HG03060 (cell line): ENCODE results near the gene SLC30A7.
"Not testable (repeated sequence)": the region's sequence is repeated elsewhere in the genome, so short reads cannot be mapped to it uniquely, and the experiment has no call there.

Experiments
- ATAC-seq: cut with Tn5 transposase; IDR thresholded peaks from one replicate; pipeline ENCODE4 v1.9.1; 2021; ENCODE audit warnings: low read depth, moderate number of reproducible peaks; ENCODE audit not compliant: unreplicated experiment

SLC30A7 gene

DNA sequence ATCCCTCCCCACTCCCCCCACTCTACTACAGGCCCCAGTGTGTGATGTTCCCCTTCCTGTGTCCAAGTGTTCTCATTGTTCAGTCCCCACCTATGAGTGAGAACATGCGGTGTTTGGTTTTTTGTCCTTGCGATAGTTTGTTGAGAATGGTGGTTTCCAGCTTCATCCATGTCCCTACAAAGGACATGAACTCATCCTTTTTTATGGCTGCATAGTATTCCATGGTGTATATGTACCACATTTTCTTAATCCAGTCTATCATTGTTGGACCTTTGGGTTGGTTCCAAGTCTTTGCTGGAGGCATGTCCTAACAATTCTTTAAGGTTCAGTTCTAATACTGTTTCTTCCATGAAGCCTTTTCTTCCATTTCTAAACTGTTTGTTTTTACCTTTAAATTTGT lies 37.7 kb downstream of the SLC30A7 start:
- ATAC-seq = not testable (repeated sequence)

DNA sequence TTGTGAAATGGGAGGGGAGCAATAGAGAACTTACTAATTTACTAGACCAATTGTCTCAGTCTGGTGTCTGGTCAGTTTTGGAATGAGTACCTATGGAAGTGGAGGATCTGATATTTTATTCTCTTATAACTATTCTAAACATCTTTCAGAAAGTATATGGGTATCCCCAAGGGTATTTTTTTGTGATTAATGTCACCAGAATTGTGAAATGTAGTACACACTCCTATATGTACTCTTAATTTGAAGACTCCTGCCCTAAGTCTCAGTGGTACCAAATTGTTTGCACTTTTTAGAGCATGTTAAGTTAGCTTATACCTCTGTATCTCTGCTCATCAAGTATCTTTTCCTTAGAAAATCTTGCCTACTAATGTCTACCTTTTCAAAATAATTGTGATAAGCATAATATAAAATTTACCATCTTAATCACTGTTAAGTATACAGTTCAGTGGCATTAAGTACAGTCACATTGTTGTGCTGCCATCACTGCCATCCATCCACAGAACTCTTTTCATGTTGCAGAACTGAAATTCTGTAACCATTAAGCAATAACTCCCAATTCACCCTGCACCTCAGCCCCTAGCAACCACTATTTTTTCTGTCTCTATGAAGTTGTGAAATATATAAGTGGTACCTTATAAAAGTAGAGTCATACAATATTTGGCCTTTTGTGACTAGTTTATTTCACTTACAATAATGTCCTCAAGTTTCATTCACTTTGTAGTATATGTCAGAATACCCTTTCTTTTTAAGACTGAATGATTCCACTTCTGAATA lies 40.5 kb downstream of the SLC30A7 start:
- no peak for ATAC-seq

DNA sequence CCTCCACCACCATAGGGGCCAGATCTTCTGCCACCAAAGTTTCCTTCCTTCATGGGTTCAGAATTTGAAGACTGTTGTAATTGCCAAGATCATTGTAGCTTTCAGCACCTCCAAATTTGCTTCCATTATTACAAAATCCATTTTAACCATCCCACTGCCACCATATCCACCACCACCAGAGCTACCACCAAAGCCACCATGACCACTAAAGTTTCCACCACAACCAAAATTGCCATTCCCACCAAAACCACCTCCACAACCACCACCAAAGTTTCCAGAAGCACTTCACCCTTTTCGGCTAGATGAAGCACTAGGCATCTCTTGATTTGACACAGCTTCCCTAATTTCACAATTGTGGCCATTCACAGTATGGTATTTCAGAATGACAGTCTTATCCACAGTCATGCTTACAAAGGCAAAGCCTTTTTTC lies 45.2 kb downstream of the SLC30A7 start:
- ATAC-seq = no peak

DNA sequence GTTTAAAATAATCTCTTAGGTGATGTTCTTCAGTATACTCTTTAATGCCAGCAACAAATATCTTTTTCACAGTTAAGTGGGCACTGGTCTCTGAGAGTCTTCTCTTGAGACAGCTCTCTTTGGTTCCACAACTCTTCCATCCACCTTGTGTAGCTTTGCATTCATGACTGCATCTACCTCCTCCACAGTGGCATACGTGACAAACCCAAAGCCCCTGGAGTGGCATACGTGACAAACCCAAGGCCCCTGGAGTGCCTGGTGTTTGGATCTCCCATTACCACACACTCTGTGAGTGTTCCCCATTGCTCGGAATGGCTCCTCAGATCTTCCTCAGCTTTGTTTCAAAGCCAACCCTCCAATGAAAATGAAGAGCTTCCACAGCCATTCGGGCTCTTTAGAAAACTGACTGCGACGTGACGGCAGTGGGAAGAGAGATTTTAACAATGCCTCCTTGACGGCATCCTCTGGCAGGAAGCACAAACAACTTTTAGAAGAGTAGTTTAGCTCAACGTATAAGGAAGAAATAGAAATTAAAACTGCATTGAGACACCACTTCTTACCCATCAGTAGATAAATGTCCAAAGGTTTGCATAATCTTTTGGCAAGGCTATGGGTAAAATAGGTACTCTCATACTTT lies 45.8 kb downstream of the SLC30A7 start:
- ATAC-seq = no peak

DNA sequence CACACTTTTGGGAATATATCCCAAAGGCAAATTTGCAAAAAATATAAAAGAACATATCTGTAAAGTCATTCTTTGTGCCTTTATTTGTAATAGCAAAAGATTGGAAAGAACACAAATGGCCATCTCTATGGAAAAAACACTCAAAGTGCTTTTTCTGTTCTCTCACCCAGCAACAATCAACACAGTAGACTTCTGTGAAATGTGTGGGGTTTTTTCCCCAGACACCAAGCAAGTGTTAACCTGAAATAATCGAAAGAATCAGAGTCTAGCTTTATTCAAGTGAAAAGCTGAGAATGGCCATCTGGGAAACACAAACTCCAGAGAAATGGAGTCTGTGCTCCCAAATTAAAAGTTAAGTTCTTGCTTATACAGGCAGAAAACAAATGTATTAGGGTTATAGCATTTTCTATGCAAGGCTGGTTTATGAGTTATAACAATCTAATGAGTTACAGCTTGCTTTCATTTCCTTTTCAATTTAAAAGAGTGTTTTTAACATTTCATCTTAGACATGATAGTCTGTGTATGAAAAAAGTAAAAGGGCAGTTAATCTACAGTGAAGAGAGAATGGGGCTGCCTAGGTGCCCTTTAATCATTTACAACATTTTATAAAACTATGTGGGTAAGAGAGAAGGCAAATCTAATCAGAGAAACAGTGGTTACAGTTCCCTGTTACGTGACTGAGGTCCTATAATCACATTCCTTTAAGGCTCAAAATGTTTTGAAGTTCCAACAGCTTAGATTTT lies 46.6 kb downstream of the SLC30A7 start:
- ATAC-seq = no peak

DNA sequence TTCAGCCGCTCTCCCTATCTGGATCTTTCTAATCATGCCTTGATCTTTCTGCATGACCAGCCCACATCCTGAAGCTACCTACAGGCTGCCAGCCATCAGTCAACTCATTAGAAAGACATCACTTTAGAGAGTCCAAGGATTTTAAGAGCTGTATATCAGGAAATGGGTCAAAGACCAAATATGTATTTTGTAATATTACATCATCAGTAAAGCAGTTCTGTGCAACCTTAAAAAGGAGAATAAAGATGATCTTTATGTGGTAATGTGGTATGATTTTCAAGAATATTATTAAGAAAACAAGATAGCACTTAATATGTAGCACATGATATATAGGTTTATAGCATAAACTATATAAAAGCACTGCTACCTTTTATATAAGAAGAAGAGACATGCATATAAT lies 47.6 kb downstream of the SLC30A7 start:
- no peak for ATAC-seq

DNA sequence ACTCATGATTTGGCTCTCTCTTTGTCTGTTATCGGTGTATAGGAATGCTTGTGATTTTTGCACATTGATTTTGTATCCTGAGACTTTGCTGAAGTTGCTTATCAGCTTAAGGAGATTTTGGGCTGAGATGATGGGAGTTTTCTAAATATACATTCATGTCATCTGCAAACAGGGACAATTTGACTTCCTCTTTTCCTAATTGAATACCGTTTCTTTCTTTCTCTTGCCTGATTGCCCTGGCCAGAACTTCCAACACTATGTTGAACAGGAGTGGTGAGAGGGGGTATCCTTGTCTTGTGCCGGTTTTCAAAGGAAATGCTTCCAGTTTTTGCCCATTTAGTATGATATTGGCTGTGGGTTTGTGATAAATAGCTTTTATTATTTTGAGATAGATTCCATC lies 50.2 kb downstream of the SLC30A7 start:
- ATAC-seq = not testable (repeated sequence)

DNA sequence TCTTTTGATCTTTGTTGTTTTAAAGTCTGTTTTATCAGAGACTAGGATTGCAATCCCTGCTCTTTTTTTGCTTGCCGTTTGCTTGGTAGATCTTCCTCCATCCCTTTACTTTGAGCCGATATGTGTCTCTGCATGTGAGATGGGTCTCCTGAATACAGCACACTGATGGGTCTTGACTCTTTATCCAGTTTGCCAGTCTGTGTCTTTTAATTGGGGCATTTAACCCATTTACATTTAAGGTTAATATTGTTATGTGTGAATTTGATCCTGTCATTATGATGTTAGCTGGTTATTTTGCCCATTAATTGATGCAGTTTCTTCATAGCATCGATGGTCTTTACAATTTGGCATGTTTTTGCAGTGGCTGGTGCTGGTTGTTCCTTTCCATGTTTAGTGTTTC lies 51.9 kb downstream of the SLC30A7 start:
- not testable (repeated sequence) for ATAC-seq

DNA sequence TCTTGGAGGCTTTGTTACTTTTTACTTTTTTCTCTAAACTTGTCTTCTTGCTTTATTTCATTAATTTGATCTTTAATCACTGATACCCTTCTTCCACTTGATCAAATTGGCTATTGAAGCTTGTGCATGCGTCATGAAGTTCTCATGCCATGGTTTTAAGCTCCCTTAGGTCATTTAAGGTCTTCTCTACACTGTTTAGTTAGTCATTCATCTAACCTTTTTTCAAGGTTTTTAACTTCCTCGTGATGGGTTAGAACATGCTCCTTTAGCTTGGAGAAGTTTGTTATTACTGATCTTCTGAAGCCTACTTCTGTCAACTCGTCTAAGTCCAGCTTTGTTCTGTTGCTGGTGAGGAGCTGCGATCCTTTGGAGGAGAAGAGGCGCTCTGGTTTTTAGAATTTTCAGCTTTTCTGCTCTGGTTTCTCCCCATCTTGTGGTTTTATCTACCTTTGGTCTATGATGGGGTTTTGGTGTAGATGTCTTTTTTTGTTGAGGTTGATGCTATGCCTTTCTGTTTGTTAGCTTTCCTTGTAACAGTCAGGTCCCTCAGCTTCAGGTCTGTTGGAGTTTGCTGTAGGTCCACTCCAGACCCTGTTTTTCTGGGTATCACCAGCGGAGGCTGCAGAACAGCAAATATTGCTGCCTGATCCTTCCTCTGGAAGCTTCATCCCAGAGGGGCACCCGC lies 53.0 kb downstream of the SLC30A7 start:
- not testable (repeated sequence) for ATAC-seq

DNA sequence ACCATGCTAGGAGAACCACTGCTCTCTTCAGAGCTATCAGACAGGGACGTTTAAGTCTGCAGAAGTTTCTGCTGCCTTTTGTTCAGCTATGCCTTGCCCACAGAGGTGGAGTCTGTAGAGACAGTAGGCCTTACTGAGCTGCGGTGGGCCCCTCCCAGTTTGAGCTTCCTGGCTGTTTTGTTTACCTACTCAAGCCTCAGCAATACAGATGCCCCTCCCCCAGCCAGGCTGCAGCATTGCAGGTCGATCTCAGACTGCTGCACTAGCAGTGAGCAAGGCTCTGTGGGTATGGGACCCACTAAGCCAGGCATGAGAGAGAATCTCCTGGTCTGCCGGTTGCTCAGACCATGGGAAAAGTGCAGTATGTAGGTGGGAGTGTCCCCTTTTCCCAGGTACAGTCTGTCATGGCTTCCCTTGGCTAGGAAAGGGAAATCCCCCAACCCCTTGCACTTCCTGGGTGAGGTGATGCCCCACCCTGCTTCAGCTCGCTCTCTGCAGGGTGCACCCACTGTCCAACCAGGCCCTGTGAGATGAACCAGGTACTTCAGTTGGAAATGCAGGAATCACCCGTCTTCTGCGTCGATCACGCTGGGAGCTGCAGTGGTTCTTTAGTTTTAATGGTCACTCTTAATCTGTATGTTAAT lies 53.7 kb downstream of the SLC30A7 start:
- ATAC-seq = not testable (repeated sequence)

DNA sequence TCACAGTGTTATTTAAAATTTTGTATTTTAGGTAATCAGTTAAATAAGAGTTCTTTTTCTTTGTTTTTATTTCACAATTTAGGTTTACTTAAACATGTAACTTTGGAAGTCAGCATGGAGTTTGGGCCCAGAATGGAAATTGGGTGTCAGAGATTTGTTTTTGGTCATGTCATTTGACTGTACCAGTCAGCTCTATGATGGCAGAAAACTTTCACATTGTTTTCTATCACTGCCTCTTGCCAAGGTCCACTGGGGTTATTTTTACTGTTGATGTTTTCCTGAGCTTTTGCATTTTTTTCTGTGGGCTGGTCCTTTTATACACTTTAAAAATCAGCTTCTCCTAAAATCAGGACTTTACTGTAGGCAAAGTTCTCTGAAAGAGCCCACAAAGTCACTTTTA lies 54.4 kb downstream of the SLC30A7 start:
- no peak for ATAC-seq

DNA sequence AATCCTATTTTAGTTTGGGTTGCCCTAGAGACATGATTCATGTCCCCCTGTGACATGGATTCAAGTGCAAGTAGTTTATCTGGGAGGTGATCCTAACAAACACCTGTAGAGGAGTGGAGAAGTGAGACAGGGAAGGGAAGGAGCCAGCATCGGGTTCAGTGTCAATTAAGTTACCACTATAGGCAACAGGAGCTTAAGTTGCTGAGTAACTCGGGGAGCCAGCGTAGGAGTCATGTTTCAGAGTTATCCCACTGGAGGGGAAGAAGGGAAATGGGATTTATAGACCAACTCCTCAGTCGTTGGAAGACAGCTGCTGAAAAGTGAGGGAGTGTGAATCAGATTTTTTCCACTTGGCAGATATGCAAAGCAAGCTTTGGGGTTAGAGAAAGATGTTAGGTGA lies 54.9 kb downstream of the SLC30A7 start:
- no peak for ATAC-seq

DNA sequence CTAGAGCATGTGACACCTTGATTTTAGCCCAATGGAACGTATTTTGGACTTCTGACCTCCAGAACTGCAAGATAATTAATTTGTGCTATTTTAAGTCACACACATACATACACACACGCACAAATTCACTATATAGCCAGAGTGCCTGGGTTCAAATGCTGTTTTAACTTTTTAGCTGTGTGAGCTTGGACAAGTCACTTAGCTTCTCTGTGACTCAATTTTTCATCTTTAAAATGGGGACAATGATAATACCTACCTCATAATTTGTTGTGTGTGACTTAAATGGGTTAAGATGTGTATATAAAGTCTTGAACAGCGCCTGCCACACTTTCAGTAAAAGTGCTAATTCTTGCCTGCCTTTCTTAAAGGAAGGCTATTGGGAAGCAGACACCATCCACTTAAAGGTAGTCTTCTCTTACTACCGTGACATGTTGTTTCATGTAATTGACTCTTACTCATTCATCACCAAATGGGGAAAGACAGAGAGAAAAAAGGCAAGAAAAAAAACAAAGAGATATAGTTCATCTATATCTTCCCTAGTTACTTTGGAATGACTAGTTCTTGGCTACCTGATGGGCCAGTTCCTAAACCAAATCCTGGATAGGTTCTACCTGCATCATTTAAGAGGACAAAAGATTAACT lies 56.3 kb downstream of the SLC30A7 start:
- ATAC-seq = no peak

DNA sequence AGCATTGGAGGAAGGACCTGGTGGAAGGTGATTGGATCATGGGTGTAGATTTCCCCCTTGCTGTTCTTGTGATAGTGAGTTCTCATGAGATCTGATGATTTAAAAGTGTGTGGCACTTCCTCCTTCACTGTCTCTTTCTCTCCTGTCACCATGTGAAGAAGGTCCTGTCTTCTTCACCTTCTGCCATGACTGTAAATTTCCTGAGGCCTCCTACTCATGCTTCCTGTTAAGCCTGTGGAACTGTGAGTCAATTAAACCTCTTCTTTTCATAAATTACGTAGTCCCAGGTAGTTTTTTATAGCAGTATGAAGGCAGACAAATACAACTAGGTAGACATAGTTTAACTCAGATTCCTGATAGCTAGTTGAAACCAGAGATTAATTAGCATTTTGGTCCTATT lies 57.1 kb downstream of the SLC30A7 start:
- not testable (repeated sequence) for ATAC-seq

DNA sequence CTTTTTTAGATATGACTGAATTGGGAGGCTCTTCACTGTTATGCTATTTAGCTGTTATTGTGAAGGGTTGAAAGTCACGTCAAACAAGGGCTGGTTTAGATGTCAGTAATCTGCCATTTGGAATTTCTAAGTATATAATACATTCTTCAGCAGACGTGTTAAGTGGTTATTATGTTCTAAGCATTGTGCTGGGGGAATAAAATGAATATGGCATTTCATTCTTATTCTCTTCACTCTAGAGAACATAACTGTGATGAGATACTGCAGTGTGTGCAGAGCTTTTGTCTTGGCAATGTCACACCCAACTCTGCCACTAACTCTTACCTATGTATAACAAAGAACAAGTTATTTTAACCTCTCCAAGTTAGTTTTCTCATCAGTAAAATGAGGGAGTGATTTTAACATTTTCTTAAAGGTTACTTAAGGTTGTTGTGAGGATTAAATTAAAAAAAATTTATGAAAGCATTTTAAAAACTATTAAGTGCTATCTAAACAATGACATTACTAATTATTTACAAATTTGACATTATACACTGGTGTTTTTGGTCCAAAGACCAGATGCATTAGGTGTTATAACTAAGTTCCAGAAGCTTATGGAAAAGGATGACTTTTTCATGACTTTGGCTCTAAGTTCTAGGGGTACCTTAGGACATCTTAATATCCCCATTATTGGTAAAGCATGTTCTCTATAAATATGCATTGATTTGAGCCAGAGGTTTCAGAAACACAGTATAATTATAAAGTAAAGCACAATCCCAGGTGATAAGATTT lies 58.3 kb downstream of the SLC30A7 start:
- ATAC-seq = no peak

DNA sequence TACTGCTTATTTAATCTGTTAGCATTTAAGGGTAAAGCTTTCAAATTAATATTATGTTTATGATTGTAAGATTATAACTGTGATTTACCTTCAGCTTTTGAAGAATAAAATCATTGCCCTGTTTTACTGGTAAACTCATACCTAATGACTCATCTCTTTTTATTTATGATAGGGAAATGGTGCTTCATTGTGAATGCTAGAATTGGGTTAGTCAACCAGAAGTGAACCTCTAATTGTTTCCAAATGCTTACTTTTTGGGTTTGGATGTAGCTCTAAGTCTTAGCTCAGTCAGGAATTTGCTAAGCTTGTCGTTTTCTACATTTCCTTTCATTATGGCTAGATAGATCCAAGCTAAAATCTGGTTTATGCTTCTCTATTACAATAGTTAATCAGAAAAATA lies 59.4 kb downstream of the SLC30A7 start:
- no peak for ATAC-seq

DNA sequence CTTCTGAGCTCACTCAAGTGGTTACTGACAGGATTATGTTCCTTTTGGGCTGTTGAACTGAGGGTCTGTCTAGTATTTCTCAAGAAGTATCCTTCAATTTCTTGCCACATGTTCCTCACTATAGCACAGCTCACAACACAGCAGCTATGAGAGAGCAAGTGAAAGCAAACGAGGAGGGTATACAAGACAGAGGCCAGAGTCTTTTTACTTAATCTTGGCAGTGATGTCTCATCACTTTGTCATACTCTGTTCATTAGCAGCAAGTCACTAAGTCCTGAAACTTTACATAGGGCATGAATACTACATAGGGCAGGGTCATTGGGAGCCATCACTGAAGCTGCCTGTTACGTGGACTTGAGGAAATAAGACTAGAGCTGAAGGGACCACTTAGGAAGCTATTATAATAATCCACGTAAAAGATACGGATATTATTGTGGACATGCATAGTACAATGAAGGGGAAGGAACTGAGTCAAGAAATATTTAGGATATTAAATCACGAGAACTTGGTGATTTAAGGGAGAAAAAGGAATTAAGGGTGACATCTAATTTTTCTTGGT lies 63.7 kb downstream of the SLC30A7 start:
- ATAC-seq = no peak

DNA sequence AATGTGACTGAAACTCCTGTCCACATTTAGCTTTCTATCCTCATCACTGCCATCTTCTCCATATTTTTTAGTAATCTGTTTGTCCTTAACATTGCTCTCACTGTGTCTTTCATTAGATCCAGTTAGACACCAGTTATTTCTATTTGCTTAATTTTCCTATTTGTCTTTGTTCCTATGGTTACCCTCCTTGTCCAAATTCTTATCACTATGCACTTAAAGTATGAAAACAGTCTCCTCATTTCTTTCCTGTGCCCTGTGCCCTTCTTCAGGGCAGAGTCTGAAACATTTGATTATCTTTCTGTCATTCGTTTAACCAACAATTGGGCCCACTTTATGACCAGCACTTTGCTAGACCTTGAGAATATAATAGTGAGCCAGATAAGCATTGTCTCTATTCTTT lies 64.2 kb downstream of the SLC30A7 start:
- no peak for ATAC-seq

DNA sequence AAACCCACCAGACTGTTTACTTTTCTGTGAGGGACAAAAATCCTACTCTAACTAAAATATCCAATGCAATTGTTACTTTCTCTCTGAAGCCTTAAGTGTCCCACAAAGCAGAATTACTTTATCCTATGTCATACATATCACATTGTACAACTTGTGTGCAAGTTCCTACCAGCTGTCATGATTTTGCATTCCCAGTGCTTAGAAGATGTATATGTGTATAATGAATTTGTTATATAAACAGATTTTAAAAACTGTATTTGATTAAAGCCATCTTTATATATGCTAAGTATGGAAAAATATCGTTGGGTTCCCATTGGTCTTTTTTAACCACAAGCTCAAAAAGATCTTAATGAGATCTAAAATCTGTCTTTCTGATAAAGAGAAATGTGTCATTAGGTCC lies 72.7 kb downstream of the SLC30A7 start:
- ATAC-seq = no peak
